Measurements from ENCODE around the gene KRT26.

GRCh38 chr17:40791111-40791510 lies 19.1 kb upstream of the KRT26 start:
- no peak for TF ChIP-seq CTCF (IDR thresholded peaks at IDR 0.05; ENCODE audit: low read depth, low read length, poor library complexity, severe bottlenecking)
- no peak for TF ChIP-seq EZH2phosphoT487 (IDR thresholded peaks at IDR 0.05; ENCODE audit: borderline replicate concordance, low read length)

All from DOHH2 (cell line).